Measurements from ENCODE around the gene SERPINA3.

SERPINA3 gene

DNA sequence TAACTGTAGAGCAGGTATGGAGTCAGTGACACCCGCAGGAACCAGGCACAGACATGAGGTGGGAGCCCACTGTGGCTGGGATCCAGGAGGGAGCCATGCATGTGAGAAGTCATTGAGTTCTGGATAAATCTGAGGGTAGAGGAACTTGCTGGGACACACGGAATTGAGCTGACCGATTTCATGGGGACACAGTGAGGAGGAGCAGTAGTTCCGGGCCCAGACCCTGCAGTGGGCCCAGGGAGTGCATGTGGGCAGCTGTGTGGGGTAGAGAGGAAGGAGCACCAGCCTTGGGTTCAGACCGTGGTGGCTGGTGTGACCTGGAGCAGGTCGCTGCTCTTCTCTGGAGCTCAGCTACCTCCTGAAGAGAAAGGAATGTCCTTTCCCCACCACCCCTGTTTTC is 8.4 kb downstream of the SERPINA3 start:
- no peak overlapping the region for H3K27ac Mint-ChIP-seq (ENCODE audit: low read depth)
- DNase-seq (ENCODE audit: low spot score in 2 of 2), result no peak
- H3K36me3 Mint-ChIP-seq (ENCODE audit: insufficient read depth), result no peaks in the 10 kb centered on the region
- no peaks in the 10 kb centered on the region for H3K4me1 Mint-ChIP-seq
- H3K9me3 Mint-ChIP-seq, result no peaks in the 10 kb centered on the region
- no peak for ATAC-seq (replicated peaks; ENCODE audit: extremely low read depth, poor library complexity, severe bottlenecking)
- H3K4me3 Mint-ChIP-seq, result no peak overlapping the region
- H3K27me3 Mint-ChIP-seq, result peaks cover 44% of the 10 kb centered on the region

DNA sequence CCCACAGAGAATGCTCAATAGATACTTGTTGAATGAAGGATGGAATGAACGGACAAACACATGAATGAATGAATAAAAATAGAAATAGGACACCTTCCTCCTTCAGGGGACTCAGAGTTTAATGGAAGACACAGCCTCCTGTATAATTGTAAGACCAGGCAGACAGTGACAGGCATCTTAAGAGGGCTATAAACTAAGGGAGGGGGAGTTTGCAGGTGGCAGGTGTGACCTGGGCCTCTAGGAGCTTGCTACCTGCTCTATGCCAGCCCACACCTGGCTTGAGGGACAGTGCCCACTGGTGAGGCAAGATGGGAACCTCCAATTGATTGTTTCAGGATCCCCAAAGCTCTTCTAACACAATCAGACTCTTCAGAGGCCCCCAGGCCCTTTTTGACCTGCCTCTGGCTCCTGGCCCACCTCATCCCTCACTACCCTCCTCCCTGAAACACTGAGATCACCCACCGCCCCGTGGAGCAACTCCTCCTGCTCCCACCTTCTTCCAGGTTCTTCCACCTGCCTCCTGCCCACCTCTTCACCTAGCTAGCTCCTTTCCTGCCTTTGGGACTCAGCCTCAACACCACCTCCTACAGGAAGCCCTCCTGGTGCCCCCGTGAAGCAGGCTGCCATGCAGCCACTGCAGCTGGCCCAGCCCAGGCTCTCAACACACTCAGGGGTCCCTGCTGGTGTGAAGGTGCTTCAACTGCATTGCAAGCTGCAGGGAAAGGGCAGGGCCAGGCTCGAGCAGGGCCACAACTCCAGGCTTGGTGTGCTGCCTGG is 9.4 kb downstream of the SERPINA3 start:
- DNase-seq (ENCODE audit: low spot score in 2 of 2) (no peak), ATAC-seq (replicated peaks; ENCODE audit: extremely low read depth, poor library complexity, severe bottlenecking) (no peak)
- no peaks in the 10 kb centered on the region for H3K36me3 Mint-ChIP-seq (ENCODE audit: insufficient read depth)
- H3K27me3 Mint-ChIP-seq, result peaks cover 37% of the 10 kb centered on the region
- H3K4me1 Mint-ChIP-seq, result no peaks in the 10 kb centered on the region
- no peak overlapping the region for H3K27ac Mint-ChIP-seq (ENCODE audit: low read depth)
- H3K4me3 Mint-ChIP-seq, result no peak overlapping the region
- H3K9me3 Mint-ChIP-seq, result no peaks in the 10 kb centered on the region

DNA sequence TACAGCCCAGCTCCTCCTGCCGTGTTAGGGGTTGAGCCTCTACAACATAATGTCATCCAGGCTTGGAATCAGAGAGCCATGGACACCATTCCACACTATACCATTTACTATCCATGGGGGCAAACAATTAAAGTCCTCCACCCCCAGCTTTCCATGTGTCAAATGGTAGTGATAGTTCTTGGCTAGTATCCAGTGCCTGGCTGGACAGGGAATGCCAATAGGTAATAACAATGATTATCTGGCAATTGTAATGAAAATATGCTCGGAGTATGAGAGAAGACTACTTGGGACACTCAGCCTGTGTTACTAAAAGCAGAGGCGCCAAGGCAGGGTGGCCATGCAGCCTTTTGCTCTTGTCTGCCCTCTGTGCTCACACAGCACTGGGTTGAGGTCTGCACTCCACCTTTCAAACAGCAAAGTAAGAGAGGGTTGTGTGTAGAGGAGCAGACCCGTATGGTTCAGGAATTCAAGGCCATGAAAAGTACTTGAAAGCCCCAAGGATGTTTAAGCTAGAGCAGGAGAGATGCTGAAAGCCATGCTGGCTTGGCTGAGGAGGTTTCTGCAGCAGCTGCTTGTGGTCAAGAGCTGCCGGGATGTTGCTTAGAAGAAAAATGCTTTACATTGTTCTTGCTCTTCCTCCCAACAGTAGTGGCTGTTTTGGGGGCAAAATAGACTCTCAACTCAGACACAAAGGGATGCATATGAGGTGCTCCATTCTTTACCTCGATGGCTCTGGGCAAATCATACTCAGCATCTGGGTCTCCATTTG is 10.6 kb downstream of the SERPINA3 start:
- no peak for DNase-seq (ENCODE audit: low spot score in 2 of 2)
- H3K27me3 Mint-ChIP-seq, result peaks cover 42% of the 10 kb centered on the region
- ATAC-seq (replicated peaks; ENCODE audit: extremely low read depth, poor library complexity, severe bottlenecking), result no peak
- H3K9me3 Mint-ChIP-seq, result no peaks in the 10 kb centered on the region
- no peaks in the 10 kb centered on the region for H3K4me1 Mint-ChIP-seq
- no peaks in the 10 kb centered on the region for H3K36me3 Mint-ChIP-seq (ENCODE audit: insufficient read depth)
- no peak overlapping the region for H3K27ac Mint-ChIP-seq (ENCODE audit: low read depth)
- no peak overlapping the region for H3K4me3 Mint-ChIP-seq

DNA sequence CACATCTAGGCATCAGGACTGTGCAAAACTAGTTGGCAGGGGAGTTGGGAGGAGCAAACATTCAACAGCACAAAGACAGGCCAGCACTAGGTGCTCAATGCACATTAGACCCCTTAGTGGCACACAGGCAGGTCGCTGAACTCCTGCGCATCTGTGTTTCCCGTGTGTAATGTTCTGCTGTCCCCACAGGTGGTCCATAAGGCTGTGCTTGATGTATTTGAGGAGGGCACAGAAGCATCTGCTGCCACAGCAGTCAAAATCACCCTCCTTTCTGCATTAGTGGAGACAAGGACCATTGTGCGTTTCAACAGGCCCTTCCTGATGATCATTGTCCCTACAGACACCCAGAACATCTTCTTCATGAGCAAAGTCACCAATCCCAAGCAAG is 11.2 kb downstream of the SERPINA3 start:
- no peak for ATAC-seq (replicated peaks; ENCODE audit: extremely low read depth, poor library complexity, severe bottlenecking)
- Mint-ChIP-seq H3K4me1 (no peaks in the 10 kb centered on the region), H3K4me3 (no peak overlapping the region), H3K27me3 (peaks cover 43% of the 10 kb centered on the region), H3K36me3 (ENCODE audit: insufficient read depth) (no peaks in the 10 kb centered on the region), H3K9me3 (no peaks in the 10 kb centered on the region), H3K27ac (ENCODE audit: low read depth) (no peak overlapping the region)
- DNase-seq (ENCODE audit: low spot score in 2 of 2), result no peak

DNA sequence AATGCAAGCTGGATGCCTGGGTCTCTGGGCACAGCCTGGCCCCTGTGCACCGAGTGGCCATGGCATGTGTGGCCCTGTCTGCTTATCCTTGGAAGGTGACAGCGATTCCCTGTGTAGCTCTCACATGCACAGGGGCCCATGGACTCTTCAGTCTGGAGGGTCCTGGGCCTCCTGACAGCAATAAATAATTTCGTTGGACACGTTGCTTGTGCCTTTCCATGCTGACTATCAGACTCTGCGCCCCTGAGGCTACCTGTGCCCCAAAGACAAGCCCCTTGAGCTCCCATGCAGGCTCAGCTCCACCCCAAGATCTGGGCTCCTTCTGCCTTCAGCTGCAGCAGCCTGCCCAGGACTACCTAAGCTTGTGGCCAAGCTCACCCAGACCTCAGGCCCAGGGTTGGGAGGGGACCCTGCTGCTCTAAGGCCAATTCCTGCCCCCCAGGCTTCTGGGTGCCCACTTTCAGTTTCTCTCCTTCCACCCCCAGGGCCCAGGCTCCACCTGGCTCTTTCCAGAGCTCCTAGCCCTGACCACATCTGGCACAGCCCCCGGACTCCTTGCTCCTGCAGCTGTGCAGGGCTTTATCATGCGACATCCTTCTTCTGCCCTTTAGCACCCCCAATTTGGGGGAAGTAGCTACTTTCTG is 11.8 kb downstream of the SERPINA3 start:
- no peaks in the 10 kb centered on the region for H3K36me3 Mint-ChIP-seq (ENCODE audit: insufficient read depth)
- H3K4me3 Mint-ChIP-seq, result no peak overlapping the region
- DNase-seq (ENCODE audit: low spot score in 2 of 2) (no peak), ATAC-seq (replicated peaks; ENCODE audit: extremely low read depth, poor library complexity, severe bottlenecking) (no peak)
- peaks cover 48% of the 10 kb centered on the region for H3K27me3 Mint-ChIP-seq
- H3K4me1 Mint-ChIP-seq, result no peaks in the 10 kb centered on the region
- H3K9me3 Mint-ChIP-seq, result no peaks in the 10 kb centered on the region
- no peak overlapping the region for H3K27ac Mint-ChIP-seq (ENCODE audit: low read depth)

DNA sequence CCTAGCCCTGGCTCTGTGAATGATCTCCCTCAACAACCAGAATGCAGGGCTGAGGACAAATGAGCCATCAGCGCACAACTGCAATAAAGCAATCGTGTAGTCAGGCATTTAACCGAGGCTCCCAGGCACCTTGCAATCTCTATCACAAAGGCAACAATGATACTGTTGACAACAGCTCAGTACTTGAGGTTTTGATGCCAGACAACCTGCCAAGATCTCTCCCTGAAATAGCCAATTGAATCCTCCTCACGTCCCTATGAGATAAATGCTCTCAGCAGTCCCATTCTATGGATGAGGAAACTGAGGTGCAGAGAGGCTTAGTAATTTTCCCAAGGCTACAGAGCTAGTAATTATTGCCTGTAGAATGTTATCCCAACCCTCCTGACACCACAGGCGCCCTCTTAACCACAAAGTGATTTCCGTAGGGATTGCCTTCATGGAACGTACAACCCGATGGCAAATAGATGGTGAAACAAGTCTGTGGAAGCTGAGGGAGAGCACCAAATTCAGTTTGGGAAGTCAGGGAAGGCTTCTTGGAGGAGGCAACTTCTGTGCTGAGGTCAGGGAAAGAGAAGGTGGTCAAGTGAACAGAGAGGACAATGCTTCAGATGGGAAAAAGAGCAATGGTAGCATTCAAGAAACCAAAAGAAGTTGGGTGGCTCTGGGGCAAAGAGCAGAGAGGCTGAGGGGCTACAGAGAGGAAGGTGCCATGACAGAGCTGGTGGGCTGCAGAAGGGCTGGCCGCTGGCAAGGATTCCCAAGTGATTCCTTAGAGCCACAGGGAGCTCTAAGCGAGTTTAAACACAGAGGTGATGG is 12.6 kb downstream of the SERPINA3 start:
- no peak overlapping the region for H3K4me3 Mint-ChIP-seq
- H3K27me3 Mint-ChIP-seq, result peaks cover 47% of the 10 kb centered on the region
- no peaks in the 10 kb centered on the region for H3K4me1 Mint-ChIP-seq
- ATAC-seq (replicated peaks; ENCODE audit: extremely low read depth, poor library complexity, severe bottlenecking) (no peak), DNase-seq (ENCODE audit: low spot score in 2 of 2) (no peak)
- H3K36me3 Mint-ChIP-seq (ENCODE audit: insufficient read depth), result no peaks in the 10 kb centered on the region
- H3K27ac Mint-ChIP-seq (ENCODE audit: low read depth), result no peak overlapping the region
- no peaks in the 10 kb centered on the region for H3K9me3 Mint-ChIP-seq

DNA sequence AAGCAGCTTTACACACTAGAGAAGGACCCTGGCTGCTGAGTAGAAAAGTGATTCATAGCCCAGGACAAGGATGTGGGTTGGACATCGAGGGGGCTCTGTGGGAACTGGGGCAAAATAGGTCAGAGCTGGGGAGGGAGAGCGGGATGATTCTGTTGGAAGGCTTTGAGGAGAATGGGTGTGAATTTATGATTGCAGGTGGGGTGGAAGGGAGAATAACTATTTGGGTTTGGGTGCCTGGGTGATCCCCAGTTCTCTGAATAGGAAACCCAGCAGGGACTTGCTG is 13.1 kb downstream of the SERPINA3 start:
- H3K27ac Mint-ChIP-seq (ENCODE audit: low read depth), result no peak overlapping the region
- DNase-seq (ENCODE audit: low spot score in 2 of 2) (no peak), ATAC-seq (replicated peaks; ENCODE audit: extremely low read depth, poor library complexity, severe bottlenecking) (no peak)
- no peaks in the 10 kb centered on the region for H3K4me1 Mint-ChIP-seq
- peaks cover 41% of the 10 kb centered on the region for H3K27me3 Mint-ChIP-seq
- no peaks in the 10 kb centered on the region for H3K9me3 Mint-ChIP-seq
- H3K4me3 Mint-ChIP-seq, result no peak overlapping the region
- no peaks in the 10 kb centered on the region for H3K36me3 Mint-ChIP-seq (ENCODE audit: insufficient read depth)

DNA sequence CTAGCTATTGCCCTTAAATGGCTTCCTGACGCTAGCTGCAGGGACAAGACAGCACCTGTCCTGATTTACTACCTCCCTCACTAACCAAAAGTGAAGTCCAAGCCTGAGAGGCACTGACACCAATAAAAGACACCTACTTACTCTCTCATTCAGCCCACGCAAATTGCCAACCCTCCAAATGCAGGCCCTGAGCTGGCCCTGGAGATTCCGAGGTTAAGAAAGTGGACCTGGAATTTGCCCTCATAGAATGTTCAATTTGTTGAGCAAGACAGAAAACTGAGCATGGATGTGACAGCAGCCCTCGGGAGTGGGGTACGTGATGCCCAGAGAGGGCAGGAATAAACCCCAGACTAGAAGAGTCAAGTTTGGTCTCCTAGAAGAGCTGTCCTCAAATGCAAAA is 16.4 kb downstream of the SERPINA3 start:
- H3K27me3 Mint-ChIP-seq, result peaks cover 41% of the 10 kb centered on the region
- H3K4me1 Mint-ChIP-seq, result no peaks in the 10 kb centered on the region
- DNase-seq (ENCODE audit: low spot score in 2 of 2) (no peak), ATAC-seq (replicated peaks; ENCODE audit: extremely low read depth, poor library complexity, severe bottlenecking) (no peak)
- no peak overlapping the region for H3K27ac Mint-ChIP-seq (ENCODE audit: low read depth)
- no peaks in the 10 kb centered on the region for H3K9me3 Mint-ChIP-seq
- no peak overlapping the region for H3K4me3 Mint-ChIP-seq
- H3K36me3 Mint-ChIP-seq (ENCODE audit: insufficient read depth), result no peaks in the 10 kb centered on the region

DNA sequence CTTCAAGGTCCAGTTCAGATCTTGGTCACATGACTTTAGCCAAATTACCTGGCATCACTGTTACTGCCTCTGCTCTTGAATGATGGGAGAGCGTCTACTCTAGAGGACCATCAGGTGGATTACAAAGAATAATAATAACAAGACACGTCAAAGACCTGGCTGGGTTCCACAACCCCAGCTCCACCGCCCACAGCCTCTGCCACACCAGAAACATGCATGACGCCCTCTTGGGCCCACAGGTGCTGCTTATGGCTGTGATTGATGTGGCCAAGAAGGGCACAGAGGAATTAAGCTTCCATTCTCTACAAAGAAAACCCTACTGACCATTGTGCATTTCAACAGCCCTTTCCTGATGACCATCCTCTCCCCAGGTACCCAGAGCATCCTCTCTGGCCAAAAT is 18.2 kb downstream of the SERPINA3 start:
- peaks cover 41% of the 10 kb centered on the region for H3K27me3 Mint-ChIP-seq
- H3K4me1 Mint-ChIP-seq, result no peaks in the 10 kb centered on the region
- H3K4me3 Mint-ChIP-seq, result no peak overlapping the region
- no peaks in the 10 kb centered on the region for H3K9me3 Mint-ChIP-seq
- H3K27ac Mint-ChIP-seq (ENCODE audit: low read depth), result no peak overlapping the region
- DNase-seq (ENCODE audit: low spot score in 2 of 2) (no peak), ATAC-seq (replicated peaks; ENCODE audit: extremely low read depth, poor library complexity, severe bottlenecking) (no peak)
- H3K36me3 Mint-ChIP-seq (ENCODE audit: insufficient read depth), result no peaks in the 10 kb centered on the region

DNA sequence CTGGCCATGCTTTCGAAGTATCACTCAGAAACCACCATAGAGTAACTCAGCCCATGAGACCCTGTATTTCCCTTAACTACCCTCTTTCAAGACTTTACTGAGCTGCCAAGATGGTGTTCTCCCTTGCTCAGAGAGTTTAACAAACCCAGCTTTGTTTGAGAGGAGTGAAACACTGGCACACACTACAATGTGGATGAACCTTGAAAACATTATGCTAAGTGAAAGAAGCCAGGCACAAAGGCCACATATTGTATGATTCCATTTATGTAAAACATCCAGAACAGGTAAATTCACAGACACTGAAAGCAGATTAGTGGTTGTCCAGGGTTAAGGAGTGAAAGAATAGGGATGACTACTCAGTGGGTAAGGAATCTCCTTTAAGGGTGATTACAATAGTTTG is 18.9 kb downstream of the SERPINA3 start:
- peaks cover 41% of the 10 kb centered on the region for H3K27me3 Mint-ChIP-seq
- no peaks in the 10 kb centered on the region for H3K36me3 Mint-ChIP-seq (ENCODE audit: insufficient read depth)
- DNase-seq (ENCODE audit: low spot score in 2 of 2) (no peak), ATAC-seq (replicated peaks; ENCODE audit: extremely low read depth, poor library complexity, severe bottlenecking) (no peak)
- no peaks in the 10 kb centered on the region for H3K4me1 Mint-ChIP-seq
- no peak overlapping the region for H3K4me3 Mint-ChIP-seq
- H3K27ac Mint-ChIP-seq (ENCODE audit: low read depth), result no peak overlapping the region
- no peaks in the 10 kb centered on the region for H3K9me3 Mint-ChIP-seq

DNA sequence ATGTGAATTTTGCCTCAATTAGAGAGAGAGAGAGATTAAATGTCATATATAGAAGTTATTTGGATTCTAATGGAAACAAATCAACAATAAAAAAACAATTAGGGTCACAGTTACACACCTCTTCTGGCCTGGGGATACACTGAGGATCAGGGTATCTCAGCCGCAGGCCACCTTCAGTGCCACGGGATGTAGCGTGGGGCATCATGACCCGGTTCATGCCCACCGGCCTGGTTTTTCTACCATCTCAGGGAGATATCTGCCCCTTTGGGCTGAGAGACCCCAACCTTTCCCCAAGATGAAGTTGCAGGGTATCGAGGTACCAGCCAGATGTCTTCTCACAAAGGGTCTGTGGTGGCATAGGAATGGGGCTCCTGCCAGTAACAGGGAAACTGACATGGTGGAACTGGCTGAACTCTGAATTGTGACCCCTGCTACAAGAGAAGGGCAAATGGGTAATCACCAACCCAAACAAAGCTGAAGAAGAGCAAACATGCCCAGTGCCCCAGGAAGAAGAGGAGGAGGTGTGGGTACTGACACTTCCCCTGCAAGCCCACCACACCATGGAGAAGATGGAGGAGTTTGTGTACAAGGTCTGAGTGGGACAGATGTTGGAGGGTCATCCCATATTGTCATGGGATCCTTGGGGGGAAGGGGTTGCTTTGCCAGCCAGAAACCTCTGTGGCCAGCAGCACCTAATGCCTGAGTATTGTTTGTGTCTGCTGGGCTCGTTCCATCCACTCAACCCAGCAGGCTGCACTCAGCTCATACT is 19.5 kb downstream of the SERPINA3 start:
- Mint-ChIP-seq H3K36me3 (ENCODE audit: insufficient read depth) (no peaks in the 10 kb centered on the region), H3K27me3 (peaks cover 41% of the 10 kb centered on the region), H3K27ac (ENCODE audit: low read depth) (no peak overlapping the region), H3K4me3 (no peak overlapping the region), H3K4me1 (no peaks in the 10 kb centered on the region), H3K9me3 (no peaks in the 10 kb centered on the region)
- ATAC-seq (replicated peaks; ENCODE audit: extremely low read depth, poor library complexity, severe bottlenecking), result no peak
- no peak for DNase-seq (ENCODE audit: low spot score in 2 of 2)

DNA sequence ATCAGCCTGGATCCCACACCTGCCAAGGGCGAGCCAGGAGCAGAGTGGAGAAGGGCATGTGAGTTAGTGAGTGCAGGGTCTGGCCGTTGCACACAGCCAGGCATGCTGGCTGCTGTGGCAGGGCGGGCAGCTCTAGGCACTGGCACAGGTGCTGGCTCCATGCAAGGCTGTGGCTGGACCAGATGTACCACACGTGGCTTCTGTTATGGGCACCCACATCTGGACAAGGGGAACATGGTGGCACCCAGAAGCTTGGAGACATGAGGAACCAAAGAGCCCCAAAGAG is 20.1 kb downstream of the SERPINA3 start:
- Mint-ChIP-seq H3K36me3 (ENCODE audit: insufficient read depth) (no peaks in the 10 kb centered on the region), H3K27me3 (peaks cover 36% of the 10 kb centered on the region), H3K27ac (ENCODE audit: low read depth) (no peak overlapping the region), H3K4me1 (no peaks in the 10 kb centered on the region), H3K9me3 (no peaks in the 10 kb centered on the region), H3K4me3 (no peak overlapping the region)
- ATAC-seq (replicated peaks; ENCODE audit: extremely low read depth, poor library complexity, severe bottlenecking) (no peak), DNase-seq (ENCODE audit: low spot score in 2 of 2) (no peak)
